NT2/D1 (cell line): Measurements from ENCODE around the gene SSU72.

ENCODE experiments used
- SUZ12 ChIP-seq: IDR thresholded peaks from 2 replicates; pipeline ENCODE4 v1.6.1; 2011; ENCODE audit not compliant: insufficient read length, insufficient read depth; ENCODE audit errors: extremely low read depth
- YY1 ChIP-seq: IDR thresholded peaks from 2 replicates; pipeline ENCODE4 v1.6.1; 2011; ENCODE audit not compliant: insufficient read length, insufficient read depth
- ZNF274 ChIP-seq: IDR thresholded peaks from 2 replicates; pipeline ENCODE4 v1.6.1; 2011; ENCODE audit warnings: mild to moderate bottlenecking, low read depth, low read length

- TF ChIP-seq ZNF274 (no peak), YY1 (no peak), SUZ12 (no peak)
These were observed 23.9 kb downstream of the SSU72 start for GRCh38 chr1:1550591-1551432.
